RCC 7860 (cell line): ENCODE measurements around the gene DTNA.

Experiments
- DNase-seq: peaks from one replicate; pipeline ENCODE4 v3.0.0-alpha.2; 2015; ENCODE audit warnings: low spot score
- FAIRE-seq: peaks from 2 replicates; lab custom pipeline; 2012; peaks lifted over from hg19 to GRCh38; lab: Jason Lieb, UNC

The DTNA gene

DNA sequence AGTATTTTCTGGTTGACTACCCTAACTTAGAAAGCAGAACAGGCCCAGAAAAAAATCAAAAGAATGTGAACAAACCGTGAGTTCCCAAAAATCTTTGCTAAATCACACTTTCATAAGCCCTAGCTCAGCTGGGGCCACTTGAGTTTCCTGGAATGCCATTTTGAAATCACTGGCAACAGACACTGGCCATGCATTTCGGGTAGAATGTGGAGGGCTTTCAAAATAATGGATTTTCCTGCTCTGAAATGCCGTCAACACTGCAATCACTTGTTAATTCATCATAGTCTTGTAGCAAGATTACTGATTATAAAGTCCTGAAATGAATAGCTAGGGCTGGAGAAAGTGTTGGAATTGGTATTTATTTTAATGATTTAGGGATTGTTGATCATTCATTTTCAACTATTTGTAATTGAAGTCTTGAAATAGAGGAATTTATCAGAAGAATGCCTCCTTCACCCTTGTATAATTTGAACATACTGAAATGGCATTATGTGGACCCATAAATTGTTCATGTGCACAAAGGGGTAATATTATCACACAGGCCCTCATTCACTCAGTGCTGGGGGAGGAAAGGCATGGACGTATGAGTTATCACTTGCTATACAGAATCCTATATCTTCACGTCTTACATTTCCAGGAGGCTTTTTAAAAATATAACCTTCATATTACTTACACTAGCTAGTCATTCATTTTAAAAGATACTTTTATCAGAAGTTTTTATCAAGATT, 134.8 kb downstream of the DTNA start:
- FAIRE-seq (no peak), DNase-seq (no peak)

DNA sequence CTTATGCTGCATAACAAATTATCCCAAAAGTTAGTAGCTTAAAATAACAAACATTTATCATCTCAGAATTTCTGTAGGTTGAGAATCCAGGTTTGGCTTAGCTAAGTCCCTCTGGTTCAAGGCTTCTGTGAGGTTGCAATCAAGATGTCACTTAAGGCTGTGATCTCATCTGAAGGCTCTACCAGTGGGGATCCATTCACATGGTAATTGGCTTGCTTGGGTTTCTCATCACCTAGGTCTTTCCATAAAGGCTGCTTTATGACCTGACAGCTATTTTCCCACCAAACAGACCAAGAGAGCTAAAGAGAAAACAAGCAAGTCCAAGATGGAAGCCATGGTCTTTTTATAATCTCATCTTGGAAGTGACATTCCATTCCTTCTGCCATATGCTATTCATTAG, 137.3 kb downstream of the DTNA start:
- no peak for FAIRE-seq
- DNase-seq: no peak

GRCh38 chr18:34848156-34848555, 138.1 kb downstream of the DTNA start:
- DNase-seq (no peak), FAIRE-seq (no peak)

GRCh38 chr18:34848695-34849094, 138.6 kb downstream of the DTNA start:
- DNase-seq: no peak
- no peak for FAIRE-seq

DNA sequence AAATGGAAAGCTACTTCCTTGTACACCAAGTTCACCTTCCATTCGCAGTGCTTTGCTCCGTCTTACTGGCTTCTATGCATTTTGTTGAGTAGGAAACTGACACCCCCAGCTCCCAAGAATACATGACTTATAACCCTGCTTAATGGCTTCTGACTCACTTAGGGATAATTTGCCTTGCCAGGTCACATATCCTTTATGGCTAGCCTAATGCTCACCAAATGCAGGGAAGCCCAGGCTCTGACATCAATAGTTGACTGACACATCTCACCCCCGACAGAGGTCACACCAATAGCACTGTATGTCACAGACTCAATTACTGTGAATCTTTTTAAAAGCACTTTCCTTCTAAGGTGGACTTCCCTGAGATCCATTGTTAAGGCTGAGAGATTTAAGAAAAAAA, 147.2 kb downstream of the DTNA start:
- FAIRE-seq: peak; percentile 80

GRCh38 chr18:34858188-34858587, 148.1 kb downstream of the DTNA start:
- no peak for FAIRE-seq

More for the DNA sequence above, 147.2 kb downstream of the DTNA start:
- peak; percentile 54 for DNase-seq

GRCh38 chr18:34859496-34859895, 149.4 kb downstream of the DTNA start:
- DNase-seq: no peak
- no peak for FAIRE-seq

More at GRCh38 chr18:34858188-34858587, 148.1 kb downstream of the DTNA start:
- DNase-seq: no peak

DNA sequence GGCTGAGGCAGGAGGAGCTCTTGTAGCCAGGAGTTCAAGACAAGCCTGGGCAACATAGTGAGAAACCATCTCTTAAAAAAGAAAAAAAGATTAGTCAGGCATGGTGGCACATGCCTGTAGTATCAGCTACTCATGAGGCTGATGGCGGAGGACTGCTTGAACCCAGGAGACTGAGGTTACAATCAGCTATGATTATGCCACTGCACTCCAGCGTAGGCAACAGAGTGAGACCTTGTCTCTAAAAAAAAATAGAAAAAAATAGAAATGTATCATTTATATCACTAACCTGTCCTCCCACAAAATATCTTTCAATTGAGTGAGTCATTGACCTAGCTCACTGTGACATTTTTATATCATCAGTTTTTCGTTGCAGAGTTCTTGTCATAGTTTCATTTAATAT, 152.5 kb downstream of the DTNA start:
- FAIRE-seq (no peak), DNase-seq (no peak)

DNA sequence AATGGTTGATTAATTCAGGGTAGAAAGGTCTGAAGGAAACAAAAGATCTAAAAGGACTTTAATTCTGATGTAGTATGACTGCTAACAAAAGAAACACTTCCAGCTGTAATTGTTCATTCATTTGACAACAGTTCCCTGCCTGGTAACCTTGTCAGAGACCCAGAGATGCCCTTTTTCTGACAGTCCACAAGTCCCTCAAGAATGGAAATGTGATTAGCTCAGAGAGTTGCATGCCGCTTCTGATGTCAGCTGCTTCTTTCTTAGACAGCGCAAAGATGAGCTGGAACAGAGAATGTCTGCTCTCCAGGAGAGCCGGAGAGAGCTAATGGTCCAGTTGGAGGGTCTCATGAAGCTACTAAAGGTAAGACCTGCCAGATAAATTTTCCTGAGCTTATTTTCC, 153.6 kb downstream of the DTNA start:
- no peak for DNase-seq
- FAIRE-seq: no peak

DNA sequence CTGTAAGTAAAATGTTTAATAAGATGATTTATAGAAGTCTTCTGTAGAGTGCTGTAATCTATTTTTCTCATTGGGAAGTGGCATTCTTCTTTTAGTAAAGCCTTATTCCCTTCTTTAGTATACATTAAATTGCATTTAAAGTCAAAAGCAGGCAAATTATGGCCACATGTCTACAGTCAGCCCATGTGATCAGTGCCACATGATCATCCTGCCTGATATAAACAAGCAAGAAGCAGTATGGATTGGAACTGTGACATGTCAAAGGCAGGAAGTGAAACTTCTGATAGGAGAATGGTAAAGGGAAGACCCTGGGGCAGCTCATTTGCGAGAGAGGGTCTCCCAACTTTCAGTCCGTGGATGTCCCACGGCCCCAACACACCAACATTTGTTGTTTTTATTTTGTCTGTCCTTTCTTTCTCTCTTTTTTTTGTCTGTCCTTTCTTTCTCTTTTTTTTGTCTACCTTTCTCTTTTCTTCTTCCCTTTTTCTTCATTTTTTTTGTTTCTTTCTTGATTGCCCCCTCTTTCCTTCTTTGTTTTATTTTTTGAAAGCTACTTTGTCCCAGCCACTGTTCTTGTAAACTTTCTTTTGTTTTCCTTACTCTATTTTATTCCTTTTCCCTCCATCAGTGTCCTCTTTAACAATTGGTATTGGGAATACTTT, 154.9 kb downstream of the DTNA start:
- FAIRE-seq: no peak
- DNase-seq: no peak

- no peak for DNase-seq
- no peak for FAIRE-seq
Measured at GRCh38 chr18:34866310-34866709, 156.2 kb downstream of the DTNA start.

DNA sequence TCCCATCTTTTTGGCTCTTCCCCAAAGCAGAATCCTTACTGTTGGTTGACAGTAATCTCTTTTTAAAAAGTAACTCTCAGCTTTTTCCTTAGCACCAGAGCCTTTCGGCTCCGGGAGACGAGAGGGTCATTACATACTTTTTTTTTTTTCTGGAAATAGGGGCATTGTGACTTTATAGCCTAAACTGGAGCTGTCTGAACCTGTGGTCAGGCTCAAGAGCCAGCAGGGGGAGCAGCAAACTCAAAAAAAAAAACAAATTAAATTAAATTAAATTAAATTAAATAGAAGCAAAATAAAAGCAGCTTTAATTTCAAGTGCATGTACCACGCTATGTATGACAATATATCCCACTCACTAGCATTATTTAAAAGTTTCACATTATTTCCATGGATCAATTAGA, 156.6 kb downstream of the DTNA start:
- no peak for FAIRE-seq
- DNase-seq: no peak

DNA sequence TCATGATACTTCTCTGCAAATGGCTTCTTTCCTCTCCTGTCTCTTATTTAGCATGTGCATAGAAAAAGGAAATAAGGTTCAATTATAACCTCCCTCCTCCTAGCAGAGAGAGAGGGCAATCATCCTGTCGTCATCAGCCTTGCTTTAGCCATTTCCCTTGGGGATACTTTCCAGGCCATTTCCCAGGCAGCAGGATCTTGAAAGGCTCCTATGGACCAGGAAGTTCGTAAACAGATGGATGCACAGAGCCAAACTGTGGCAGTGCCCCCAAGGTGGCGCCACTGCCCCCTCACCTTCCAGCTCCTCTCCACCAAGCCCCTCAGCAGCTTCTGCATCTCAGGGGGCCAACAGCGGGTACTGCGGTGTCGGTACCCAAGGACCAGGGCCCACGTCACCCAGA, 157.4 kb downstream of the DTNA start:
- DNase-seq (no peak), FAIRE-seq (no peak)

DNA sequence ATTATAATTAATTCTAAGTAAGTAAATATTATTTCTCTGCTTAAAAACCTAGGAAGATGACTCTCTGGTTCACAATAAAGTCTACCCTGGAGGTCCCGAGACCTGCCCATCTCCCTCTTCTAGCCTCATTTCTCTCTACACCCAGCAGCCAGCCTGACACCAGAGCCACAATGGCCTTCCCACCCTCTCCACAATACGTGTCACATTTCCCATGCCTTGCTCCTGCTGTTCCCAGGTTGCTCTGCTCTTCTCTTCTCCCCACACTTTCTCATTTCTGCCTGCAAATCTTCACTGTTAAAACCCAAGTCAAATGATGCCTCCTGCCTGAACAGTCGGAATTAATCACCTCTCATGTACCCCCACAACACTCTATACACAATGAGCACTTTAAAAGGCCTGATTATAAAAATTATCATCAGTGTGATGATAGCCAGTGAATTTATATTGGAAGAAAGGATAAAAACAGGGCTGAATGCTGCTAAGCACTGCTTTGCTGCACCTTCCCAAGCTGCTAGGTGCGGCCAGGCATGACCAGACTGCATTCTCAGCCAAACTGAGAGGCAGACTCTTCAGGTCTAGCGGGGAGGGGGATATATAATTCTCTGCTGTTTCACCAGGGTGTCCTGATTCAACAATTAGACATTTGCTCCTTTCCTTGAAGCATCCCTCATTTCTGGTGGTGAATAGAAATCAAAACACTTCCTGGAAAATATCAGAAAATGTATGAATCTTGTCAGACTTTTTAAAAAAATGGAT, 160.6 kb downstream of the DTNA start:
- DNase-seq (no peak), FAIRE-seq (no peak)

GRCh38 chr18:34871435-34871834, 161.3 kb downstream of the DTNA start:
- no peak for FAIRE-seq
- peak; percentile 22 for DNase-seq

DNA sequence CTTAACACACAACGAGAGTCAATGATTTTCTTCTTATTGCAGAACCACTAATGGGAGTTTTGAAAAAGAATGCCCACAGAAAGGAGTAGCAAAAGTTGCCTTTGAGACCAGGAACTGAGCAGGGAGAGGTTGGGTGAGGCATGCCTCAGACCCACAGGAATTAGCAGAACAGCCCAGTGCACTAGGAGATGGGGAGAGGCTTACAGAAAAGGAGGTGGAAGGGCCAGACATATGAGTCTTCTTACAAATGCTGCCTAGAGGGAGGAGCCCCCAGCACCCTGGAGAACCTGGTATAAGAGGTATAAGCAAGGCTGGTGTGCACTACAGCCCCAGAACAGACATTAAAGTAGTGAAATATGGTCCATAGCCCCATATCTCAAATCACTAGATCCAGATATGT, 162.0 kb downstream of the DTNA start:
- DNase-seq (no peak), FAIRE-seq (no peak)

- DNase-seq (no peak), FAIRE-seq (no peak)
Measured at GRCh38 chr18:34873986-34874580, 164.0 kb downstream of the DTNA start.

DNA sequence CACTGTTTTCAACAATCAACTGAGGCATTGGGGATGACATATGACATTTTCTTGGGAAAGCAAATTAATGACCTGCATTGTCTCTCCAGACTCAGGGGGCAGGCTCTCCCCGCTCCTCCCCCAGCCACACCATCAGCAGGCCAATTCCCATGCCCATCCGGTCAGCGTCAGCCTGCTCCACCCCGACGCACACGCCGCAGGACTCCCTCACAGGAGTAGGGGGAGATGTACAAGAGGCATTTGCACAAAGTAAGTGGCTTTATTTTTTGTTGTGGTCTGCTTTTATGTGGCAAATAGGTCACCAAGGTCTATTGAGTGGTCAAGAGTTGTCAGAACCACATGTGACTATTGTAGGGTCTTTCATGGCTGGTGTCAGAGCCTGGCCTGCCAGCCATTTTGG, 165.1 kb downstream of the DTNA start:
- no peak for FAIRE-seq
- no peak for DNase-seq

DNA sequence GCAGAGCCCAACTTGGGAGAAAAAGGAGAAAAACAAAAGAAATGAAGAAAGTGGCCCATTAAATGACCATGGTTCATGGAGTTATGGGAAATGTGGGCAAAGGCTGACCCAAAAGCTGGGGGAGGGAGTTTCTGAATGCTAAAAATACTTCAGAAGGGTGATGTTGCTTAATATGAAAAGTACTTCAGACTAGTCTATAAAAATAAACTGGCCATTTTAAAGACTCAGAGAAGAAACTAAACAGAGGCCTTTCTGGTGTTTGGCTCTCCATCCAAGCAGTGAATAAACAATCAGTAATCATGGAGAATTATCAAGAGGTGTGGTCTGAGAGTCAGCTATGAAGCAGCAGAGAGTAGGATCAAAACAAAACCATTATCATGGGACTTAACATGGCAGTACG, 170.3 kb downstream of the DTNA start:
- FAIRE-seq (no peak), DNase-seq (no peak)

DNA sequence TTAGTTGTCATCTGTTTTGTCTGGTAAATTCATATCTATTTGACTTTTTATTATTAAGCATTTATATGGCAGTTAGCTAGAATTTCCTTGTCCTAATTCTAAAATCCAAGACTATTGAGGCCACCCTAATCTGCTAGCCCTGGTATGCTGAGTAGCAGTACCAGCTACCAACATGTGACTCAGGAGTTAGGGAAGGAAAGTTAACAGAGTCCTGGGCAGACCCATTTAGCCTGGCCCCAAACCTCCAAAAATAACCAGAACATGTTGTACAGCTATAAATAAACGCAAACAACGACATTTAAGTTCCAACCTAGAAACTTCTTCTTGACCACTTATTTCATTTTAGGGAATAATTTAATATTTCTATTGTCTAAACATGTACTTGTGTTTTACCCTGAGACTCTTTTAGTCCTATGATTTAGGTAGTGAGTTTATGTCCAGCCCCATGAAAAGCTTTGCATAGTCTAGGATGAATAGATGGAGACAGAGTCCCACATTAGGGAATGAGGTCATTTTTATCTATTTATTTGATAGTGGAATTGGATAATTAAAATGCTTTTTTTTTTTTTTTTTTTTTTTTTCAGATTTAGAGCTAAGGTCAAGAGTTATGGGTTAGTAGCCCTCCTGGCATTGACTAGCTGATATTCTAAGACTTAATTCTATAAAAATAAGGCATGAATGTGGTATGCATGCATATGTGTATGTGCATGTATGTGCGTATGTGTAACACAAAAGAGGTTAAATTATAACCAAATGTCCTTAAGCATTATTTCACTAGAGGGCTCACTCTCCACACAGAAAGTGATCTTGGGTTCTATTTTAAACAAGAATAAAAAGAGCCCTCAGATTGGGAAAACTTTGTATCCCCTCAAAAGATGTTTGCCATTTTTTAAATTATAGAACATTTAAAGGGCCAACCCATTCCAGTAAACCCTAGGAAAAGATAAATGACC, 171.1 kb downstream of the DTNA start:
- DNase-seq: no peak
- no peak for FAIRE-seq
